Osteoblast (primary cell): Measurements from ENCODE around the gene ERBIN. TPM values are rescaled to one million over a fixed set of nuclear protein-coding genes. Genes with fewer than 3 reads are reported as not detected.
A peak's percentile ranks its signal among the peaks of the same experiment; 100 is the strongest.
"Not testable (repeated sequence)": the region's sequence is repeated elsewhere in the genome, so short reads cannot be mapped to it uniquely, and the experiment has no call there.

Source experiments
- DNase-seq: peaks from one replicate; pipeline ENCODE4 v3.0.0; 2011; ENCODE audit warnings: low spot score, mixed read lengths; ENCODE audit not compliant: insufficient read length; ENCODE audit errors: missing footprints
- H2AFZ ChIP-seq: 2 replicates; pipeline ENCODE4 v1.6.0; 2011; ENCODE audit warnings: mild to moderate bottlenecking, low read length
- H3K27ac ChIP-seq: 2 replicates; pipeline ENCODE4 v1.5.1; 2011; ENCODE audit warnings: mild to moderate bottlenecking, low read depth, low read length, moderate library complexity
- H3K27me3 ChIP-seq: 2 replicates; pipeline ENCODE4 v1.6.0; 2012; ENCODE audit warnings: mild to moderate bottlenecking, control low read depth, inconsistent platforms, low read length, moderate library complexity; ENCODE audit not compliant: insufficient read depth
- H3K36me3 ChIP-seq: 2 replicates; pipeline ENCODE4 v1.5.1; 2011; ENCODE audit warnings: mild to moderate bottlenecking, low read length, control low read depth, moderate library complexity; ENCODE audit not compliant: insufficient read depth
- H3K4me1 ChIP-seq: 2 replicates; pipeline ENCODE4 v1.5.1; 2011; ENCODE audit warnings: mild to moderate bottlenecking, low read length, control low read depth, moderate library complexity; ENCODE audit not compliant: insufficient read depth
- H3K4me2 ChIP-seq: 2 replicates; pipeline ENCODE4 v1.6.0; 2011; ENCODE audit warnings: mild to moderate bottlenecking, low read length; ENCODE audit not compliant: insufficient read depth
- H3K4me3 ChIP-seq: fragments of 200-600 bp; sonication (generic); 3 replicates; pipeline ENCODE4 v1.5.1; 2012; ENCODE audit warnings: mild to moderate bottlenecking, low read length, inconsistent platforms; ENCODE audit not compliant: insufficient read depth
- H3K79me2 ChIP-seq: 2 replicates; pipeline ENCODE4 v1.6.0; 2012; ENCODE audit warnings: mild to moderate bottlenecking, low read length, control low read depth, inconsistent platforms; ENCODE audit not compliant: insufficient read depth
- H3K9me3 ChIP-seq: 2 replicates; pipeline ENCODE4 v1.5.1; 2011; ENCODE audit warnings: low read depth, low read length, control low read depth
- H4K20me1 ChIP-seq: 2 replicates; pipeline ENCODE4 v1.6.0; 2012; ENCODE audit warnings: mild to moderate bottlenecking, low read length, control low read depth; ENCODE audit not compliant: insufficient read depth
- total RNA-seq: library from RNA; depleted of rRNA; stranded (reverse); fragments of >200 nt; gene quantifications from 2 replicates; pipeline ENCODE4 v1.2.3, GENCODE V29; 2012
- TF ChIP-seq, protein P1 (sequence below): IDR thresholded peaks from 2 replicates; pipeline ENCODE4 v1.5.1; 2011; ENCODE audit warnings: mild to moderate bottlenecking, low read depth, low read length, moderate library complexity; ENCODE audit errors: extremely low read depth

ERBIN gene, protein sequence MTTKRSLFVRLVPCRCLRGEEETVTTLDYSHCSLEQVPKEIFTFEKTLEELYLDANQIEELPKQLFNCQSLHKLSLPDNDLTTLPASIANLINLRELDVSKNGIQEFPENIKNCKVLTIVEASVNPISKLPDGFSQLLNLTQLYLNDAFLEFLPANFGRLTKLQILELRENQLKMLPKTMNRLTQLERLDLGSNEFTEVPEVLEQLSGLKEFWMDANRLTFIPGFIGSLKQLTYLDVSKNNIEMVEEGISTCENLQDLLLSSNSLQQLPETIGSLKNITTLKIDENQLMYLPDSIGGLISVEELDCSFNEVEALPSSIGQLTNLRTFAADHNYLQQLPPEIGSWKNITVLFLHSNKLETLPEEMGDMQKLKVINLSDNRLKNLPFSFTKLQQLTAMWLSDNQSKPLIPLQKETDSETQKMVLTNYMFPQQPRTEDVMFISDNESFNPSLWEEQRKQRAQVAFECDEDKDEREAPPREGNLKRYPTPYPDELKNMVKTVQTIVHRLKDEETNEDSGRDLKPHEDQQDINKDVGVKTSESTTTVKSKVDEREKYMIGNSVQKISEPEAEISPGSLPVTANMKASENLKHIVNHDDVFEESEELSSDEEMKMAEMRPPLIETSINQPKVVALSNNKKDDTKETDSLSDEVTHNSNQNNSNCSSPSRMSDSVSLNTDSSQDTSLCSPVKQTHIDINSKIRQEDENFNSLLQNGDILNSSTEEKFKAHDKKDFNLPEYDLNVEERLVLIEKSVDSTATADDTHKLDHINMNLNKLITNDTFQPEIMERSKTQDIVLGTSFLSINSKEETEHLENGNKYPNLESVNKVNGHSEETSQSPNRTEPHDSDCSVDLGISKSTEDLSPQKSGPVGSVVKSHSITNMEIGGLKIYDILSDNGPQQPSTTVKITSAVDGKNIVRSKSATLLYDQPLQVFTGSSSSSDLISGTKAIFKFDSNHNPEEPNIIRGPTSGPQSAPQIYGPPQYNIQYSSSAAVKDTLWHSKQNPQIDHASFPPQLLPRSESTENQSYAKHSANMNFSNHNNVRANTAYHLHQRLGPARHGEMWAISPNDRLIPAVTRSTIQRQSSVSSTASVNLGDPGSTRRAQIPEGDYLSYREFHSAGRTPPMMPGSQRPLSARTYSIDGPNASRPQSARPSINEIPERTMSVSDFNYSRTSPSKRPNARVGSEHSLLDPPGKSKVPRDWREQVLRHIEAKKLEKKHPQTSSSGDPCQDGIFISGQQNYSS (N-terminal part only)
- total RNA-seq, result 189 and 199 TPM in 2 replicates

DNA sequence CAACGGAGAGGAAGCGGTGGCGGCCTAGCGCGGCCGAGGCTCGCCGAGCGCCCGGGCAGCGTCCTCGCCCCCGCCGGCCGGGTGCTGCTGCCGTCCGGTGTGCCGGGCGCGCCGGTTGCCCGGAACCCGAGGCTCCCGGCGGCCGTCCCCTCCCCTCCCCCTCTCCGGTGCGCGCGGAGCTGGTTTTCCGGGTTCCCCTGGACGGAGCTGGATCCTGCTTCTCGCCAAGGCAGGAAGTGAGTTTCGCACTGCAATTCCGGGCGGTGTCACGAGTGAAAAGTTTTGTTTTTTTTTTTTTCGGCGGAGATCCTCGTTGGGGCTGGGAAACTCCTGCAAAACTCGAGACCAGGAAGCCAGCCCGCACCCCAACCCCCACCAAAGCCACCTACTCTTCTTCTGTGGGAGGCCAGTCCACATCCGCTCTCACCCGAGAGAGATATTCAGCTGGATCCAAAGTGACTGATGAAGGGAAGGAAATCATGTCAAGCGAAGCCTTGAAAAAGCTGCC lies at the start of gene ERBIN:
Gene ERBIN, plus strand, starts transcription at position 300 of the 508 bp plus-strand sequence. CDS start 66,144 bp downstream, outside the sequence.
- peak; percentile 95 for DNase-seq
- TF ChIP-seq, protein P1, sequence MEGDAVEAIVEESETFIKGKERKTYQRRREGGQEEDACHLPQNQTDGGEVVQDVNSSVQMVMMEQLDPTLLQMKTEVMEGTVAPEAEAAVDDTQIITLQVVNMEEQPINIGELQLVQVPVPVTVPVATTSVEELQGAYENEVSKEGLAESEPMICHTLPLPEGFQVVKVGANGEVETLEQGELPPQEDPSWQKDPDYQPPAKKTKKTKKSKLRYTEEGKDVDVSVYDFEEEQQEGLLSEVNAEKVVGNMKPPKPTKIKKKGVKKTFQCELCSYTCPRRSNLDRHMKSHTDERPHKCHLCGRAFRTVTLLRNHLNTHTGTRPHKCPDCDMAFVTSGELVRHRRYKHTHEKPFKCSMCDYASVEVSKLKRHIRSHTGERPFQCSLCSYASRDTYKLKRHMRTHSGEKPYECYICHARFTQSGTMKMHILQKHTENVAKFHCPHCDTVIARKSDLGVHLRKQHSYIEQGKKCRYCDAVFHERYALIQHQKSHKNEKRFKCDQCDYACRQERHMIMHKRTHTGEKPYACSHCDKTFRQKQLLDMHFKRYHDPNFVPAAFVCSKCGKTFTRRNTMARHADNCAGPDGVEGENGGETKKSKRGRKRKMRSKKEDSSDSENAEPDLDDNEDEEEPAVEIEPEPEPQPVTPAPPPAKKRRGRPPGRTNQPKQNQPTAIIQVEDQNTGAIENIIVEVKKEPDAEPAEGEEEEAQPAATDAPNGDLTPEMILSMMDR, result no peak
- Histone ChIP-seq H2AFZ (peak within 1 kb of the TSS; percentile 61), H3K79me2 (peaks cover 55% of the 10 kb centered on the region), H3K27me3 (no peaks in the 10 kb centered on the region), H3K4me2 (peak within 1 kb of the TSS; percentile 87), H3K27ac (peak within 1 kb of the TSS; percentile 88), H3K9me3 (no peaks in the 10 kb centered on the region), H3K36me3 (no peaks in the 10 kb centered on the region), H4K20me1 (peaks cover 31% of the 10 kb centered on the region), H3K4me1 (peaks cover 11% of the 10 kb centered on the region), H3K4me3 (peak within 1 kb of the TSS; percentile 75)

DNA sequence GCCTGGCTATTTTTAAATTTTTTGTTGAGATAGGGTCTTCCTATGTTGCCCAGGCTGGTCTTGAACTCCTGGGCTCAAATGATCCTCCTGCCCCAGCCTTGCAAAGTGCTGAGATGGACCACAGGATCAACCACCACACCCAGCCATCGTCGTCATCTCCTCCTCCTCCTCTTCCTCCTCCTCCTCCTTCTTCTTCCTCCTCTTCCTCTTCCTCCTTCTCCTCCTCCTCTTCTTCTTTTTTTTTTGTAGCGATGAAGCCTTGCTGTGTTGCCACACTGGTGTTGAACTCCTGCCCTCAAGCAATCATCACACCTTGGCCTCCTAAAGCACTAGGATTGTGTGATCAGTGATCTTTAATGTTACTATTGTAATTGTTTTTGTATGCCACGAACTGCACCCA lies 49.4 kb upstream of the ERBIN start:
- H3K27ac ChIP-seq, result no peak overlapping the region
- TF ChIP-seq, protein P1, result no peak
- H3K4me1 ChIP-seq, result peaks cover 21% of the 10 kb centered on the region
- H3K27me3 ChIP-seq, result no peaks in the 10 kb centered on the region
- no peak overlapping the region for H3K4me2 ChIP-seq
- DNase-seq, result no peak
- H3K36me3 ChIP-seq, result no peaks in the 10 kb centered on the region
- peaks cover 5% of the 10 kb centered on the region for H3K9me3 ChIP-seq
- H3K4me3 ChIP-seq, result no peak overlapping the region
- no peak overlapping the region for H2AFZ ChIP-seq
- no peaks in the 10 kb centered on the region for H3K79me2 ChIP-seq
- H4K20me1 ChIP-seq, result no peaks in the 10 kb centered on the region

GRCh38 chr5:65879668-65880256 lies 46.6 kb upstream of the ERBIN start:
- H3K36me3 ChIP-seq, H3K4me3 ChIP-seq, H3K9me3 ChIP-seq, H3K79me2 ChIP-seq, H3K4me1 ChIP-seq, H2AFZ ChIP-seq, H4K20me1 ChIP-seq, H3K27me3 ChIP-seq: not testable (repeated sequence)
- Histone ChIP-seq H3K27ac (peak overlapping the region; percentile 1), H3K4me2 (peak overlapping the region; percentile 8)
- DNase-seq, result peak; percentile 94

DNA sequence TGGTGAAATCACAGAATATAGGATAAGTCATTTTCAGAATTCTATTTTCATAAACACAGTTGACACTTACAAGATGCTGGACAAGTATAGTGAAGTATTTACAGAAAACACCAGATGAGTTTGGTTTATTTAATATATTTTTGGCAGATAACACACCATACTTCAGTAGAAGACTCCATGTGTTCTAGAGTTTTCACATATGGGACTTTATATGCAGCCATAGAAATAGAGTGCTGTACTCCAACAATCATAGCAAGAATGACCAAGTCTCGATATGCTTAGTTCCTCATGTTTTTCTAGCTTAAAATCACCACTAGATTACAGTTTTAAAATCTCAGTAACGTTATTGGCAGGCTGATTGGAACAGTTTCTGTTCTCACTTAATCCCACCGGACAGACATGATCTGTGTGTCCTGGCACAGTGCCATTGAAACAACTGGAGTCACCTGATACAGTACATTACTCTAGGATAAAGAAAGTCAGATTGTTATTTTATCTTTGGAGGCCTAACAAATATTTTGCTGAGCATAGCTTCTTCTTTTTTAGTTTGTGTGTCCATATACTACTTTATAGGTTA lies 45.8 kb upstream of the ERBIN start:
- peak overlapping the region; percentile 3 for H2AFZ ChIP-seq
- no peaks in the 10 kb centered on the region for H4K20me1 ChIP-seq
- peaks cover 5% of the 10 kb centered on the region for H3K9me3 ChIP-seq
- H3K27me3 ChIP-seq, result no peaks in the 10 kb centered on the region
- H3K4me3 ChIP-seq, result no peak overlapping the region
- no peak overlapping the region for H3K27ac ChIP-seq
- H3K79me2 ChIP-seq, result no peaks in the 10 kb centered on the region
- peak; percentile 77 for DNase-seq
- H3K4me2 ChIP-seq, result no peak overlapping the region
- peaks cover 4% of the 10 kb centered on the region for H3K4me1 ChIP-seq
- H3K36me3 ChIP-seq, result no peaks in the 10 kb centered on the region
- TF ChIP-seq, protein P1, result no peak
